Body of pancreas (tissue), 4 donors: Measurements from ENCODE around the gene TCF12.

ENCODE experiments used
- POLR2A ChIP-seq, 3 donors: fragments of 450-650 bp; IDR thresholded peaks; one replicate each; pipeline ENCODE4 v1.6.1; 2016; ENCODE audit warnings: antibody characterized with exemption in 3 of 3, mild to moderate bottlenecking in 2 of 3
- TF ChIP-seq, protein P1 (sequence below), 7 experiments: fragments of 450-650 bp in 4 of 7; fragments of 200-600 bp in 3 of 7; sonication (generic) in 3 of 7; IDR thresholded peaks; one replicate each; pipeline ENCODE4 v1.5.1; 2016 to 2019; ENCODE audit warnings: antibody characterized with exemption in 7 of 7

DNA sequence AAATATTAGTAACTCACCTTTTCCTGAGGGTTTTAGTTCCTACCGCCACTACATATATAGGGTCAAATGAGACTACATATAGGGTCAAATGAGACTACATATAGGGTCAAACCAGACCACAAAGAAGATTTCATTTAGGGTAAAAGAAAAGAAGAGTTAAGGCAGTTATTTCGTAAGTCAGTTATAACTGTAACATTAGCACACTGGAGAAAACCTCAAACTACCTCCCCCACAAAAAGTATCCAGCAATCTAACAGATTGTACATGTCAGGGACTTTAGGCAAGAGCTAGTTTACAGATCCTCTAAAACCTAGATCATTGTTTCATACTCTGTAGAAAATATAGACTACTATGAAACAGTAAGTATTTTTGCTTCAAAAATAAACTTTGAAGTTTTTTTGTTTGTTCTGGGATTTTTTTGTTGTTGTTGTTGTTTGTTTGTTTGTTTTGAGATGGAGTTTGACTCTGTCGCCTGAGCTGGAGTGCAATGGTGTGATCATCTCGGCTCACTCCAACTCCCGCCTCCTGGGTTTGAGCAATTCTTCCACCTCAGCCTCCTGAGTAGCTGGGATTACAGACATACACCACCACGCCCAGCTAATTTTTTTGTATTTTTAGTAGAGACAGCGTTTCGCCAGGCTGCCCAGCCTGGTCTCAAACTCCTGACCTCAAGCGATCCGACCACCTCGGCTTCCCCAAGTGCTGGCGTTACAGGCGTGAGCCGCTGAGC is 365.5 kb downstream of the TCF12 start:
- TF ChIP-seq, protein P1, sequence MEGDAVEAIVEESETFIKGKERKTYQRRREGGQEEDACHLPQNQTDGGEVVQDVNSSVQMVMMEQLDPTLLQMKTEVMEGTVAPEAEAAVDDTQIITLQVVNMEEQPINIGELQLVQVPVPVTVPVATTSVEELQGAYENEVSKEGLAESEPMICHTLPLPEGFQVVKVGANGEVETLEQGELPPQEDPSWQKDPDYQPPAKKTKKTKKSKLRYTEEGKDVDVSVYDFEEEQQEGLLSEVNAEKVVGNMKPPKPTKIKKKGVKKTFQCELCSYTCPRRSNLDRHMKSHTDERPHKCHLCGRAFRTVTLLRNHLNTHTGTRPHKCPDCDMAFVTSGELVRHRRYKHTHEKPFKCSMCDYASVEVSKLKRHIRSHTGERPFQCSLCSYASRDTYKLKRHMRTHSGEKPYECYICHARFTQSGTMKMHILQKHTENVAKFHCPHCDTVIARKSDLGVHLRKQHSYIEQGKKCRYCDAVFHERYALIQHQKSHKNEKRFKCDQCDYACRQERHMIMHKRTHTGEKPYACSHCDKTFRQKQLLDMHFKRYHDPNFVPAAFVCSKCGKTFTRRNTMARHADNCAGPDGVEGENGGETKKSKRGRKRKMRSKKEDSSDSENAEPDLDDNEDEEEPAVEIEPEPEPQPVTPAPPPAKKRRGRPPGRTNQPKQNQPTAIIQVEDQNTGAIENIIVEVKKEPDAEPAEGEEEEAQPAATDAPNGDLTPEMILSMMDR (IDR thresholded peaks at IDR 0.05), result no peak
- no peak for TF ChIP-seq POLR2A (IDR thresholded peaks at IDR 0.05)
